ENCODE measurements around the gene ST8SIA4.

Gene ST8SIA4

GRCh38 chr5:100779669-100780375, 123.3 kb downstream of the ST8SIA4 start:
- no peak for DNase-seq

GRCh38 chr5:100777680-100778300, 125.3 kb downstream of the ST8SIA4 start:
- no peak for DNase-seq

- no peak for DNase-seq
Measured at GRCh38 chr5:100775533-100775855, 127.6 kb downstream of the ST8SIA4 start.

- peak; percentile 13 for DNase-seq
Measured at GRCh38 chr5:100772548-100772947, 130.5 kb downstream of the ST8SIA4 start.

- DNase-seq, result peak; percentile 38
Measured at GRCh38 chr5:100772006-100772405, 131.1 kb downstream of the ST8SIA4 start.

GRCh38 chr5:100771181-100771580, 131.9 kb downstream of the ST8SIA4 start:
- no peak for DNase-seq

- DNase-seq, result no peak
Measured at GRCh38 chr5:100768221-100768620, 134.9 kb downstream of the ST8SIA4 start.

GRCh38 chr5:100762995-100763394, 140.1 kb downstream of the ST8SIA4 start:
- no peak for DNase-seq

DNA sequence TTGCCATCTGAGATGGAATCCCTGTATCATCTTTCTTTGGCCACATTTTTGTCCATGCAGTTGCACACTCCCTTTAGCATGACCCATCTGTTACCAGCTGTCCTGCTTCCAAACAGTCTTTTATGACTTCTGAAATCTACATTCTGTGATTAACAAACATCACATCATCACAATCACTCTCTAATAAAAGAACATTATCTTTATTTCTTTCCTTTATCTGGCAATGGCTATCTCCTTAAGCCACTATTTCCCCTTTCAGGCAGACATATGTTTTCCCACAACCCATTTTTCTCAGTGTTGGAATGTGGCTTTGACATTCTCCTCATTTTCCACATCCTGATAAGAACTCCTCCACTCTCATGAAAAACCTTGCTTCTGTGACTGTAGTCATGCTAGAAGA, 141.0 kb downstream of the ST8SIA4 start:
- no peak for DNase-seq

GRCh38 chr5:100761192-100761591, 141.9 kb downstream of the ST8SIA4 start:
- no peak for DNase-seq

DNA sequence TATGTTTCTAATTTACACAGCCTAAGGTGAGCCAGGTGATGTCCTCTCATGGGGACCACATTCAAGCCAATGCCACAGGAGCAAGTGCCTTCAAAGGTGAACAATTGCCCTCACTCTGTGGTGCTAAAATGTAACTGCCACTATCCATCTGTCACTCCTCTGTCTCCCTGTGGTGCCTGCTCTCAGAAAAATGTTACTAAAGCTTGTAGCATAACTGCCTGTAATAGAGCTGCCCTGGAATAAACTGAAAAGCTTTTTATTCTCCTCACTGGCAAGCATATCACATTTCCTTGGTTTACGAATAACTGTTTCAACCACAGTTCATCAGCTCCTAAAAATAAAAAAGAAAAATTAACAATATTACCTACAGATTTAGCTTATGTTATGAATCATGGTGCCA, 142.4 kb downstream of the ST8SIA4 start:
- no peak for DNase-seq

DNA sequence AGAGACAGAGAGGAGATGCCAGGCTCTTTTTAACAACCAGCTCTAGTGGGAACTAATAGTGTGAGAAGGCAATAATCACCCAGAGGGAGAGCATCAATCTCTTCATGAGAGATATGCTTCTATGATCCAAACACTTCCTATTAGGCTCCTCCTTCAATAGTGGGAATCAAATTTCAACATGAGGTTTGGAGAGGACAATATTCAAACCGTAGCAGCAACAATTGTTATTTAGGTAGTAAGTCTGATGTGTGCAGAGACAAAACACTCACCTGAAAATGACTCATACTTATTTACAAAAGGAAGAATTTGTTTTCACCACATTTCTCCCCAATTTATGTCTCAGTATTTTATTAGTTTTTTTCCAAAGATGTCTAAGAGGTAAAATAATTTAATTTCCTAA, 144.3 kb downstream of the ST8SIA4 start:
- DNase-seq, result no peak

- DNase-seq, result no peak
Measured at GRCh38 chr5:100758306-100758705, 144.8 kb downstream of the ST8SIA4 start.

DNA sequence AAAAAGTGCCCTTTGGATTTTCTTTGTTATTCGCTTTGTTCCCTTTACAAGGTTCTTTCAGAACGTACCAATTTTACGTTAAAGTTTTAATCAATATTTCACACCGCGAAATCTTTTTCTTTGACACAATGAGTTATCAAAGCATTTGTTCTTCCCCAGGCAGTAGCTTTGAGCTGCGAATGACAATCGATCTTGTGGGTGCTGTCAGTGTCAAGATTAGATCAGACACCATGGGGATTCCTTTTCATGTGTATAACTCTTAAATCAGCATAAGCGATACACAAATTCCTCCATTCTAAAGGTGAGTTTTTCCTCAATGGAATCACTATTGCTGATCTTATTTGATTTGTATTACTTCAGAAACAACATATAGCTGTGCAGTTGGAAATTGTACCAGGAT, 145.5 kb downstream of the ST8SIA4 start:
- no peak for DNase-seq

All from DMS79 (cell line).